H9 (cell line): ENCODE results near the gene CLTCL1. TPM values are rescaled to one million over a fixed set of nuclear protein-coding genes. Genes with fewer than 3 reads are reported as not detected.

ENCODE experiments used
- DNase-seq: peaks from one replicate; pipeline ENCODE4 v3.0.0-alpha.2; 2017
- H2AFZ ChIP-seq: one replicate; pipeline ENCODE4 v1.6.1; 2013; ENCODE audit warnings: mild to moderate bottlenecking, low read length, control low read depth, moderate library complexity
- H2AK5ac ChIP-seq: 2 replicates; pipeline ENCODE4 v1.6.1; 2013; ENCODE audit warnings: low read length, control low read depth, mixed read lengths; ENCODE audit not compliant: insufficient read length
- H2BK120ac ChIP-seq: one replicate; pipeline ENCODE4 v1.6.1; 2013; ENCODE audit warnings: low read depth, mild to moderate bottlenecking, low read length, control low read depth, inconsistent platforms; ENCODE audit not compliant: poor library complexity, severe bottlenecking
- H2BK12ac ChIP-seq: 2 replicates; pipeline ENCODE4 v1.6.1; 2013; ENCODE audit warnings: low read length, control low read depth, mixed read lengths, low read depth; ENCODE audit not compliant: insufficient read length
- H2BK15ac ChIP-seq: 2 replicates; pipeline ENCODE4 v1.6.1; 2013; ENCODE audit warnings: low read depth, low read length, control low read depth
- H2BK20ac ChIP-seq: one replicate; pipeline ENCODE4 v1.6.1; 2013; ENCODE audit warnings: low read depth, mild to moderate bottlenecking, low read length, control low read depth, inconsistent platforms; ENCODE audit not compliant: poor library complexity, severe bottlenecking
- H2BK5ac ChIP-seq: 2 replicates; pipeline ENCODE4 v1.6.1; 2013; ENCODE audit warnings: low read length, control low read depth, mixed read lengths; ENCODE audit not compliant: insufficient read length
- H3K14ac ChIP-seq: 2 replicates; pipeline ENCODE4 v1.6.1; 2013; ENCODE audit warnings: low read length, control low read depth; ENCODE audit not compliant: insufficient read depth
- H3K18ac ChIP-seq: 2 replicates; pipeline ENCODE4 v1.6.1; 2013; ENCODE audit warnings: low read depth, mild to moderate bottlenecking, mixed read lengths, low read length, control low read depth; ENCODE audit not compliant: insufficient read length
- H3K23ac ChIP-seq: 2 replicates; pipeline ENCODE4 v1.6.1; 2013; ENCODE audit warnings: low read length, control low read depth, mixed read lengths, low read depth; ENCODE audit not compliant: insufficient read length
- H3K23me2 ChIP-seq: 2 replicates; pipeline ENCODE4 v1.6.1; 2013; ENCODE audit warnings: low read depth, mild to moderate bottlenecking, mixed read lengths, low read length, control low read depth; ENCODE audit not compliant: insufficient read length, poor library complexity, severe bottlenecking
- H3K27ac ChIP-seq: 2 replicates; pipeline ENCODE4 v1.5.1; 2013; ENCODE audit warnings: low read length, control low read depth, mixed read lengths, low read depth; ENCODE audit not compliant: insufficient read length
- H3K27me3 ChIP-seq: 2 replicates; pipeline ENCODE4 v1.6.1; 2013; ENCODE audit warnings: low read length, control low read depth, inconsistent platforms; ENCODE audit not compliant: insufficient read depth
- H3K4ac ChIP-seq: 2 replicates; pipeline ENCODE4 v1.6.1; 2013; ENCODE audit warnings: low read depth, mild to moderate bottlenecking, control low read depth, inconsistent platforms, low read length, moderate library complexity
- H3K4me1 ChIP-seq: 2 replicates; pipeline ENCODE4 v1.6.1; 2013; ENCODE audit warnings: low read length, control low read depth, inconsistent platforms; ENCODE audit not compliant: insufficient read depth
- H3K4me2 ChIP-seq: 2 replicates; pipeline ENCODE4 v1.6.1; 2013; ENCODE audit warnings: low read length, control low read depth, mixed read lengths; ENCODE audit not compliant: insufficient read length, insufficient read depth
- H3K56ac ChIP-seq: 2 replicates; pipeline ENCODE4 v1.6.1; 2013; ENCODE audit warnings: low read depth, mild to moderate bottlenecking, mixed read lengths, low read length, control low read depth; ENCODE audit not compliant: insufficient read length
- H3K79me1 ChIP-seq: 2 replicates; pipeline ENCODE4 v1.6.1; 2013; ENCODE audit warnings: low read depth, mild to moderate bottlenecking, moderate library complexity, low read length, control low read depth, inconsistent platforms; ENCODE audit not compliant: insufficient read depth, poor library complexity, severe bottlenecking
- H3K79me2 ChIP-seq: 2 replicates; pipeline ENCODE4 v1.6.1; 2013; ENCODE audit warnings: low read length, control low read depth, inconsistent platforms; ENCODE audit not compliant: insufficient read depth
- H3K9ac ChIP-seq: 2 replicates; pipeline ENCODE4 v1.6.1; 2013; ENCODE audit warnings: low read length, control low read depth, mixed read lengths; ENCODE audit not compliant: insufficient read length; ENCODE audit errors: extremely low read depth
- H3K9me3 ChIP-seq: one replicate; pipeline ENCODE4 v1.6.1; 2013; ENCODE audit warnings: low read depth, low read length, inconsistent platforms; ENCODE audit not compliant: control insufficient read depth
- H3T11ph ChIP-seq: one replicate; pipeline ENCODE4 v1.6.1; 2013; ENCODE audit warnings: mild to moderate bottlenecking, low read length, control low read depth, inconsistent platforms
- H4K20me1 ChIP-seq: one replicate; pipeline ENCODE4 v1.6.1; 2013; ENCODE audit not compliant: control insufficient read depth, insufficient read length, insufficient read depth
- H4K5ac ChIP-seq: 2 replicates; pipeline ENCODE4 v1.6.1; 2013; ENCODE audit warnings: low read depth, mild to moderate bottlenecking, mixed read lengths, low read length, control low read depth; ENCODE audit not compliant: insufficient read length
- H4K8ac ChIP-seq: replicated peaks from 2 replicates; pipeline ENCODE4 v1.6.1; 2013; ENCODE audit warnings: low read length, control low read depth, mixed read lengths, low read depth; ENCODE audit not compliant: insufficient read length
- H4K91ac ChIP-seq: 2 replicates; pipeline ENCODE4 v1.6.1; 2013; ENCODE audit warnings: low read depth, mild to moderate bottlenecking, moderate library complexity, mixed read lengths, low read length, control low read depth; ENCODE audit not compliant: insufficient read length
- H3K27ac Mint-ChIP-seq, 3 experiments: 2 replicates in 2 of 3; 3 replicates in 1 of 3; pipeline ENCODE4 v1.8.0; 2020 to 2021; ENCODE audit warnings: mixed read lengths in 3 of 3, mild to moderate bottlenecking in 1 of 3, moderate library complexity in 1 of 3
- H3K27me3 Mint-ChIP-seq: 2 replicates; pipeline ENCODE4 v1.8.0; 2021; ENCODE audit warnings: low read depth, mild to moderate bottlenecking, moderate library complexity, mixed read lengths
- H3K36me3 Mint-ChIP-seq, 3 experiments: 2 replicates in 2 of 3; 3 replicates in 1 of 3; pipeline ENCODE4 v1.8.0; 2020 to 2021; ENCODE audit warnings: low read depth in 3 of 3, mixed read lengths in 3 of 3; ENCODE audit not compliant: insufficient read depth in 1 of 3
- H3K4me1 Mint-ChIP-seq, 2 experiments: 2 replicates each; pipeline ENCODE4 v1.8.0; 2020; ENCODE audit warnings: mixed read lengths in 2 of 2
- H3K4me3 Mint-ChIP-seq, 2 experiments: 2 replicates in 1 of 2; 3 replicates in 1 of 2; pipeline ENCODE4 v1.8.0; 2020 to 2021; ENCODE audit warnings: mild to moderate bottlenecking in 2 of 2, mixed read lengths in 2 of 2, moderate library complexity in 1 of 2
- H3K9me3 Mint-ChIP-seq, 2 experiments: 2 replicates in 1 of 2; 3 replicates in 1 of 2; pipeline ENCODE4 v1.8.0; 2020; ENCODE audit warnings: mild to moderate bottlenecking in 2 of 2, mixed read lengths in 2 of 2, moderate library complexity in 1 of 2
- CTCF ChIP-seq: fragments of 200-600 bp; sonication (generic); conservative IDR thresholded peaks from 3 replicates; pipeline ENCODE4 v1.8.0; 2021; ENCODE audit warnings: antibody characterized with exemption, mild to moderate bottlenecking
- WGBS: extraction: QIAGEN DNeasy Blood & Tissue Kit; methylation state at CpG from one replicate; pipeline ENCODE4 v1.1.7; 2013; ENCODE audit warnings: missing lambda C conversion rate, low lambda C conversion rate, mixed read lengths; ENCODE audit not compliant: insufficient read length; ENCODE audit errors: extremely low coverage; 5-methylcytosine and 5-hydroxymethylcytosine counted together
- total RNA-seq: library from RNA; stranded (reverse); gene quantifications from 2 replicates; pipeline ENCODE4 v1.2.1, GENCODE V29; 2021

CLTCL1 gene
- total RNA-seq, 1 experiment from 2014 or later, result 11.1 TPM

GRCh38 chr22:19175026-19175601 is 116.4 kb downstream of the CLTCL1 start:
- H3K27ac Mint-ChIP-seq, result peak overlapping the region in 2 of 3 experiments; percentile 40 to 55; a peak in 2 of 7 replicates
- H3K4me1 Mint-ChIP-seq, result peaks cover 48 to 54% of the 10 kb centered on the region in 2 experiments
- peaks cover 10% of the 10 kb centered on the region; the same call in 1 of the 2 replicates for H3K79me2 ChIP-seq

More at GRCh38 chr22:19175026-19175601, 116.4 kb downstream of the CLTCL1 start:
- no peak overlapping the region for H3K4me3 Mint-ChIP-seq
- no peak overlapping the region; the same call in 1 of the 2 replicates for H3K4ac ChIP-seq
- no peak overlapping the region for H4K5ac ChIP-seq
- no peak overlapping the region for H3K23ac ChIP-seq
- H4K91ac ChIP-seq, result no peak overlapping the region
- no peak overlapping the region for H3K14ac ChIP-seq
- no peak overlapping the region for H3T11ph ChIP-seq
- H3K4me2 ChIP-seq, result no peak overlapping the region
- H2BK5ac ChIP-seq, result no peak overlapping the region
- H3K79me1 ChIP-seq, result peaks cover 6% of the 10 kb centered on the region
- H3K27me3 Mint-ChIP-seq, result peaks cover 14% of the 10 kb centered on the region
- WGBS, result no CpG with 5 or more reads among the region's 7 CpGs
- TF ChIP-seq CTCF, result no peak
- H4K20me1 ChIP-seq, result peaks cover 2% of the 10 kb centered on the region
- H3K9me3 Mint-ChIP-seq, result no peaks in the 10 kb centered on the region
- no peak overlapping the region for H3K18ac ChIP-seq
- H2BK120ac ChIP-seq, result no peak overlapping the region
- no peak overlapping the region for H2BK12ac ChIP-seq
- no peak overlapping the region for H3K56ac ChIP-seq
- H2AFZ ChIP-seq, result no peak overlapping the region
- no peak overlapping the region for H2AK5ac ChIP-seq
- H3K36me3 Mint-ChIP-seq, result peaks cover 0 to 22% (median 15%) of the 10 kb centered on the region in 3 experiments; a peak in 5 of 7 replicates
- H2BK20ac ChIP-seq, result no peak overlapping the region
- peaks cover 2% of the 10 kb centered on the region; the same call in 1 of the 2 replicates for H3K27me3 ChIP-seq
- no peak overlapping the region for H2BK15ac ChIP-seq
- no peak for DNase-seq
- H3K9me3 ChIP-seq, result no peaks in the 10 kb centered on the region
- no peak overlapping the region for H4K8ac ChIP-seq
- peaks cover 20% of the 10 kb centered on the region for H3K23me2 ChIP-seq
- H3K27ac ChIP-seq, result peak overlapping the region; percentile 2
- no peak overlapping the region for H3K9ac ChIP-seq
- peaks cover 3% of the 10 kb centered on the region; the same call in 1 of the 2 replicates for H3K4me1 ChIP-seq
